ENCODE data around the gene DDX18. TPM values are rescaled to one million over a fixed set of nuclear protein-coding genes. Genes with fewer than 3 reads are reported as not detected.

Gene DDX18
- total and polyA plus RNA-seq, 2 of the 4 experiments (the other 2 are of a cell fraction): 34.6 to 69.9 TPM

GRCh38 chr2:117862459-117862858, 48.0 kb downstream of the DDX18 start:
- no TSS peak for BruUV-seq (replicated peaks)
- no peaks in the 10 kb centered on the region for H3K36me3 ChIP-seq (ENCODE audit: control insufficient read depth, insufficient read depth, low read length)
- H2BK120ac ChIP-seq (ENCODE audit: low read depth, low read length): no peak overlapping the region
- H3K9me1 ChIP-seq (ENCODE audit: insufficient read depth, low read length): no peaks in the 10 kb centered on the region
- no peak overlapping the region for H3K4ac ChIP-seq (ENCODE audit: low read depth, low read length)
- no peak overlapping the region for H4K5ac ChIP-seq (ENCODE audit: low read depth, low read length)
- H4K8ac ChIP-seq (ENCODE audit: low read depth in 2 of 2, low read length in 2 of 2): no peak overlapping the region
- H2AK5ac ChIP-seq (ENCODE audit: low read depth, low read length): no peak overlapping the region
- ChIA-PET CTCF (no interaction called here), POLR2A (ENCODE audit: unreplicated experiment) (no interaction called here)
- DNase-seq (no peak), ATAC-seq (ENCODE audit: low read depth) (no peak)
- H3K4me1 ChIP-seq (ENCODE audit: control insufficient read depth, insufficient read depth, low read length): no peaks in the 10 kb centered on the region
- H2BK20ac ChIP-seq (ENCODE audit: low read depth, low read length): no peak overlapping the region
- H3K14ac ChIP-seq (replicated peaks; ENCODE audit: low read depth, low read length): no peak overlapping the region
- dilution Hi-C loops (cut with HindIII; ENCODE audit: low sequenced_read_pairs, unreplicated experiment): no loop called here
- H3K79me1 ChIP-seq (ENCODE audit: low read depth in 1 of 2, low read length in 2 of 2): no peaks in the 10 kb centered on the region
- intact Hi-C loops (cut with micrococcal nuclease): no loop called here
- H3K4me2 ChIP-seq (ENCODE audit: low read depth, low read length): no peak overlapping the region
- no peak overlapping the region for H3K23ac ChIP-seq (ENCODE audit: low read depth, low read length)
- H3K56ac ChIP-seq (ENCODE audit: extremely low read depth, insufficient read depth, low read length): no peak overlapping the region
- no peak overlapping the region for H3K9ac ChIP-seq (ENCODE audit: low read depth, low read length)
- H2BK5ac ChIP-seq (ENCODE audit: low read depth, low read length, poor library complexity, severe bottlenecking): no peak overlapping the region
- no peak overlapping the region for H3K18ac ChIP-seq (ENCODE audit: low read depth, low read length)
- TF ChIP-seq RCOR1 (IDR thresholded peaks at IDR 0.05; ENCODE audit: insufficient replicate concordance, low read length) (no peak), BHLHE40 (IDR thresholded peaks at IDR 0.05; ENCODE audit: low read depth, low read length) (no peak), USF2 (IDR thresholded peaks at IDR 0.05; ENCODE audit: low read depth, low read length) (no peak), CTCF (conservative IDR thresholded peaks at IDR 0.05; ENCODE audit: low read depth, low read length) (no peak), CEBPB (IDR thresholded peaks at IDR 0.05; ENCODE audit: low read depth, low read length) (no peak), RAD21 (IDR thresholded peaks at IDR 0.05; ENCODE audit: low read length) (no peak), ELK1 (IDR thresholded peaks at IDR 0.05; ENCODE audit: borderline replicate concordance, low read depth, low read length) (no peak), FOS (IDR thresholded peaks at IDR 0.05; ENCODE audit: low read depth, low read length) (no peak), CHD1 (IDR thresholded peaks at IDR 0.05; ENCODE audit: low read depth, low read length) (no peak), MAZ (IDR thresholded peaks at IDR 0.05; ENCODE audit: borderline replicate concordance, low read depth, low read length) (no peak), RFX5 (IDR thresholded peaks at IDR 0.05; ENCODE audit: low read depth, low read length) (no peak), MXI1 (IDR thresholded peaks at IDR 0.05; ENCODE audit: borderline replicate concordance, low read depth, low read length) (no peak), POLR2A (IDR thresholded peaks at IDR 0.05; ENCODE audit: low read depth, low read length) (no peak), NFE2L2 (IDR thresholded peaks at IDR 0.05; ENCODE audit: low read depth, low read length) (no peak), SMC3 (IDR thresholded peaks at IDR 0.05; ENCODE audit: low read depth, low read length) (no peak), MAFK (IDR thresholded peaks at IDR 0.05; ENCODE audit: low read depth, low read length) (no peak)
- no peak overlapping the region for H3K4me3 ChIP-seq (ENCODE audit: insufficient read depth, low read depth, low read length)
- H2AK9ac ChIP-seq (replicated peaks; ENCODE audit: low read depth, low read length, poor library complexity): no peak overlapping the region
- H2BK15ac ChIP-seq (ENCODE audit: low read depth, low read length): no peak overlapping the region
- H3K27me3 ChIP-seq (ENCODE audit: control insufficient read depth, insufficient read depth, low read length): peaks cover 7% of the 10 kb centered on the region; the same call in 1 of the 2 replicates
- no peaks in the 10 kb centered on the region for H4K20me1 ChIP-seq (ENCODE audit: insufficient read depth, low read length)
- H3K27ac ChIP-seq (ENCODE audit: insufficient read depth, low read length): no peak overlapping the region
- in situ Hi-C loops (cut with MboI; ENCODE audit: low sequenced_read_pairs): no loop called here
- H4K91ac ChIP-seq (ENCODE audit: insufficient read depth, low read depth, low read length): no peak overlapping the region
- H2AFZ ChIP-seq (replicated peaks; ENCODE audit: low read length, poor library complexity): no peak overlapping the region
- peaks cover 10% of the 10 kb centered on the region for H3K9me3 ChIP-seq (ENCODE audit: control insufficient read depth, insufficient read depth, low read length)
